Ovary (tissue), 9 donors: ENCODE data around the gene CERS4. TPM values are rescaled to one million over a fixed set of nuclear protein-coding genes. Genes with fewer than 3 reads are reported as not detected.

ENCODE experiments used
- DNase-seq, 5 donors: peaks; one replicate each; pipeline ENCODE4 v3.0.0-alpha.2; 2019 to 2020
- H3K27ac ChIP-seq, 2 donors: fragments of 200-600 bp; one replicate each; pipeline versions ENCODE4 v1.5.1 to v1.8.0; 2019 to 2022
- H3K27me3 ChIP-seq: fragments of 200-600 bp; one replicate; pipeline ENCODE4 v1.8.0; 2022
- H3K36me3 ChIP-seq: fragments of 200-600 bp; sonication (generic); one replicate; pipeline ENCODE4 v1.5.1; 2019
- H3K4me1 ChIP-seq: one replicate; pipeline ENCODE4 v1.8.1; 2013; ENCODE audit warnings: mild to moderate bottlenecking, moderate library complexity; ENCODE audit not compliant: insufficient read depth
- H3K4me3 ChIP-seq: fragments of 200-600 bp; sonication (generic); one replicate; pipeline ENCODE4 v1.5.1; 2017
- H3K9me3 ChIP-seq, 2 donors: fragments of 200-600 bp in 1 of 2; sonication (generic) in 1 of 2; one replicate each; pipeline versions ENCODE4 v1.5.1 to v1.8.1; 2013 to 2019; ENCODE audit warnings: mild to moderate bottlenecking in 1 of 2, moderate library complexity in 1 of 2
- EP300 ChIP-seq: sonication (generic); formaldehyde crosslinking; IDR thresholded peaks from one replicate; pipeline ENCODE4 v1.6.1; 2017; ENCODE audit warnings: antibody characterized with exemption
- POLR2A ChIP-seq: fragments of 450-650 bp; IDR thresholded peaks from one replicate; pipeline ENCODE4 v1.6.1; 2017; ENCODE audit warnings: antibody characterized with exemption, mild to moderate bottlenecking, moderate library complexity
- WGBS, 3 donors: extraction: QIAGEN DNeasy Blood & Tissue Kit in 1 of 3; methylation state at CpG; one replicate each; pipeline versions ENCODE4 v1.1.5 to v1.1.7; 2013 to 2017; 5-methylcytosine and 5-hydroxymethylcytosine counted together
- intact Hi-C, 4 donors: fragments of 100-400 bp; cut with DNase I; formaldehyde crosslinking; loops; one replicate each; pipeline versions ENCODE4 v1.11.0 to v1.15.1; 2022 to 2023
- polyA plus RNA-seq, 2 donors: library from polyadenylated mRNA; stranded (reverse); fragments of 200-250 nt in 1 of 2; fragments of 350-450 nt in 1 of 2; fragmentation: Illumina TruSeq in 1 of 2; extraction: RNeasy Lipid Tissue Mini Kit (QIAGEN cat#74804) in 1 of 2; gene quantifications; one replicate each; pipeline ENCODE4 v1.2.3, GENCODE V29; 2013 to 2014
- total RNA-seq, 7 donors: library from RNA; depleted of rRNA in 2 of 7; stranded (reverse); fragments of >200 nt in 2 of 7; fragmentation: NEBNext Ultra II Directional in 3 of 7; extraction: Animal tissue kit (Norgen Biotek cat#: 25700) in 3 of 7; gene quantifications; one replicate each; pipeline versions ENCODE4 v1.1.0 to v1.2.4, GENCODE V29; 2016 to 2023
- TF ChIP-seq, protein P1 (sequence below), 3 donors: fragments of 450-650 bp in 2 of 3; fragments of 200-600 bp in 1 of 3; IDR thresholded peaks; one replicate each; pipeline versions ENCODE4 v1.5.1 to v1.8.0; 2016 to 2022; ENCODE audit warnings: antibody characterized with exemption in 3 of 3, mild to moderate bottlenecking in 1 of 3
- donor health status: DM: no; HTN: no; CAD: no; lungs with moderate emphysema.
- donor health status: DM: no; HTN: no; CAD: no.
- donor health status: Bipolar disorder and iron deficiency.
- donor health status: DM: yes; HTN: yes; CAD: no.
- donor health status: DM: no; HTN: no; CAD: no.
- donor health status: DM: yes; HTN: yes; CAD: no.

The CERS4 gene
- total and polyA plus RNA-seq, 9 donors: 20.1 to 61.6 (median 42.5) TPM

DNA sequence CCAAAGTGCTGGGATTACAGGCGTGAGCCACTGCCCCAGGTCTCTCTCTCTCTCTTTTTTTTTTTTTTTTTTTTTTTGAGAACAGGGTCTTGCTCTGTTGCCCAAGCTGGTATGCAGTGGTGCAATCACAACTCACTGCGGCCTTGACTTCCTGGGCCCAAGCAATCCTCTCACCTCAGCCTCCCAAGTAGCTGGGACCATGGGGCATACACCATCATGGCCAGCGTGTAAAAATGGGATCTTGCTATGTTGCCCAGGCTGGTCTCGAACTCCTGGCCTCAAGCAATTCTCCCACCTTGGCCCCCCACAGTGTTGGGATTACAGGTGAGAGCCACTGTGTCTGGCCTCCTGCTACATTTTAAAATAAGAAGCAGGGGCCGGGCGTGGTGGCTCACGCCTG is 40.6 kb upstream of the CERS4 start:
- H3K9me3 ChIP-seq: no peaks in the 10 kb centered on the region
- H3K36me3 ChIP-seq: no peaks in the 10 kb centered on the region
- H3K4me3 ChIP-seq: no peak overlapping the region
- DNase-seq: no peak
- TF ChIP-seq, protein P1, sequence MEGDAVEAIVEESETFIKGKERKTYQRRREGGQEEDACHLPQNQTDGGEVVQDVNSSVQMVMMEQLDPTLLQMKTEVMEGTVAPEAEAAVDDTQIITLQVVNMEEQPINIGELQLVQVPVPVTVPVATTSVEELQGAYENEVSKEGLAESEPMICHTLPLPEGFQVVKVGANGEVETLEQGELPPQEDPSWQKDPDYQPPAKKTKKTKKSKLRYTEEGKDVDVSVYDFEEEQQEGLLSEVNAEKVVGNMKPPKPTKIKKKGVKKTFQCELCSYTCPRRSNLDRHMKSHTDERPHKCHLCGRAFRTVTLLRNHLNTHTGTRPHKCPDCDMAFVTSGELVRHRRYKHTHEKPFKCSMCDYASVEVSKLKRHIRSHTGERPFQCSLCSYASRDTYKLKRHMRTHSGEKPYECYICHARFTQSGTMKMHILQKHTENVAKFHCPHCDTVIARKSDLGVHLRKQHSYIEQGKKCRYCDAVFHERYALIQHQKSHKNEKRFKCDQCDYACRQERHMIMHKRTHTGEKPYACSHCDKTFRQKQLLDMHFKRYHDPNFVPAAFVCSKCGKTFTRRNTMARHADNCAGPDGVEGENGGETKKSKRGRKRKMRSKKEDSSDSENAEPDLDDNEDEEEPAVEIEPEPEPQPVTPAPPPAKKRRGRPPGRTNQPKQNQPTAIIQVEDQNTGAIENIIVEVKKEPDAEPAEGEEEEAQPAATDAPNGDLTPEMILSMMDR (IDR thresholded peaks at IDR 0.05): no peak
- TF ChIP-seq EP300: no peak
- no peak for TF ChIP-seq POLR2A
- H3K27me3 ChIP-seq: no peaks in the 10 kb centered on the region
- H3K27ac ChIP-seq: no peak overlapping the region
- H3K4me1 ChIP-seq: no peaks in the 10 kb centered on the region
- intact Hi-C loops: loop anchor here in 1 of 4 donors (10.0 kb wide), 1 partner anchor 86 kb away; no protein-coding TSS in a partner anchor
- WGBS, 3 donors: 91 to 95% (median 94%) methylated on average over 7 of the region's 7 CpGs

DNA sequence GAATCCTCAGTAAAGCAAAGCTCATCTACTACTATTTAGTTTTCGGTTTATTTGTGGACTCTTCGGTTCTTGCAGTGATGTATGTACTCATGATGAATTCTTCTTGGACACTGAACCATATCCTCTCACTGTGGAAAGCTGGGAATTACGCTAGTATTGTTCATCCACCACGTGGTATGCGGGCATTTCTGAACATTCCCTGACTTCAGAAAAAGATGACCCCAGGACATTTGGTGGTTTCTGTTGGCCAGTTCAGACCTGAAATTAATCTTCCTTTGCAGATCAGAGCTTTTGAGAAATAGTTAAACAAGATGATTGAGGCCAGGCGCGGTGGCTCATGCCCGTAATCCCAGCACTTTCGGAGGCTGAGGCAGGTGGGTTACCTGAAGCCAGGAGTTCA is 34.5 kb upstream of the CERS4 start:
- Histone ChIP-seq H3K36me3 (no peaks in the 10 kb centered on the region), H3K4me1 (no peaks in the 10 kb centered on the region), H3K27me3 (no peaks in the 10 kb centered on the region), H3K27ac (no peak overlapping the region), H3K9me3 (no peaks in the 10 kb centered on the region), H3K4me3 (no peak overlapping the region)
- no peak for TF ChIP-seq POLR2A
- no peak for TF ChIP-seq EP300
- TF ChIP-seq, protein P1 (IDR thresholded peaks at IDR 0.05): no peak
- intact Hi-C loops: no loop called here
- no peak for DNase-seq
- WGBS, 3 donors: 79 to 93% (median 87%) methylated on average over 9 of the region's 9 CpGs

DNA sequence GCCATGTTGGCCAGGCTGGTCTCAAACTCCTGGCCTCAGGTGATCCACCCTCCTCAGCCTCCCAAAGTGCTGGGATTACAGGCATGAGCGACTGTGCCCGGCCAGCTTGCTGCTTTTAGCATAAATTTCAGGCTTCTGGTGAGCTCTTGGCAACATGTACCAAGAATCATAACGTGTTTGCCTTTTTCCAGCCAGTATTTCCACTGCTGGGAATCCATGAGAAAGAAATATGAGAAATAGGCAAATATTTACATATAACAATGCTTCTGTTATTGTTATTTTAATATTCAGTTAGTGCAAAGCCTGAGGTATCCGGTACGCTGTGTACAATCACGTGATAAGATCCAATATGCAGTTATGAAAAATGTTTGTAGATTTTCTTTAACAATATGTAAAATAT is 29.2 kb upstream of the CERS4 start:
- no peak for DNase-seq
- H3K4me3 ChIP-seq: no peak overlapping the region
- H3K4me1 ChIP-seq: no peaks in the 10 kb centered on the region
- TF ChIP-seq POLR2A (no peak), EP300 (no peak)
- TF ChIP-seq, protein P1 (IDR thresholded peaks at IDR 0.05): no peak
- 10 to 43% (median 12%) methylated on average over 6 of the region's 6 CpGs for WGBS, 3 donors
- no peaks in the 10 kb centered on the region for H3K9me3 ChIP-seq
- no peaks in the 10 kb centered on the region for H3K27me3 ChIP-seq
- no peaks in the 10 kb centered on the region for H3K36me3 ChIP-seq
- H3K27ac ChIP-seq: no peak overlapping the region
- intact Hi-C loops: no loop called here

DNA sequence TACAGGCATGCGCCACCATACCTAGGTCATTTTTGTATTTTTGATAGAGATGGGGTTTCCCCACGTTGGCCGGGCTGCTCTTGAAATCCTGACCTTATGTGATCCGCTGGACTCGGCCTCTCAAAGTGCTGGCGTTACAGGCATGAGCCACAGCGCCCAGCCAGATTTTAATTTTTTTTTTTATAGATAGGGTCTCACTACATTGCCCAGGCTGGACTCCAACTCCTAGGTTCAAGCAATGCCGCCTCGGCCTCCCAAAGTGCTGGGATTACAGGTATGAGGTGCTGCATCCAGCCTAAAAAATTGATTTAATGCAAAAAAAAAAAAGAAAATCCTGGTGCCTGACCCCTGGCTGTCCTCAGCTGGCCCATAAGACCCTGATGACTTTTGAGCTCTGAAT is 24.9 kb upstream of the CERS4 start:
- Histone ChIP-seq H3K9me3 (no peaks in the 10 kb centered on the region), H3K27ac (no peak overlapping the region), H3K36me3 (no peaks in the 10 kb centered on the region), H3K4me1 (no peaks in the 10 kb centered on the region), H3K27me3 (no peaks in the 10 kb centered on the region), H3K4me3 (no peak overlapping the region)
- TF ChIP-seq, protein P1 (IDR thresholded peaks at IDR 0.05): no peak
- no peak for TF ChIP-seq POLR2A
- intact Hi-C loops: no loop called here
- no peak for DNase-seq
- 86 to 89% (median 87%) methylated on average over 9 of the region's 9 CpGs for WGBS, 3 donors
